DMS 273 treated with DMSO at 0.1 percent for 48 hours (cell line): ENCODE results near the gene LRFN4.

ENCODE experiments used
- DNase-seq: peaks from one replicate; lab custom pipeline; 2025; lab: John Stamatoyannopoulos, UW

Gene LRFN4

DNA sequence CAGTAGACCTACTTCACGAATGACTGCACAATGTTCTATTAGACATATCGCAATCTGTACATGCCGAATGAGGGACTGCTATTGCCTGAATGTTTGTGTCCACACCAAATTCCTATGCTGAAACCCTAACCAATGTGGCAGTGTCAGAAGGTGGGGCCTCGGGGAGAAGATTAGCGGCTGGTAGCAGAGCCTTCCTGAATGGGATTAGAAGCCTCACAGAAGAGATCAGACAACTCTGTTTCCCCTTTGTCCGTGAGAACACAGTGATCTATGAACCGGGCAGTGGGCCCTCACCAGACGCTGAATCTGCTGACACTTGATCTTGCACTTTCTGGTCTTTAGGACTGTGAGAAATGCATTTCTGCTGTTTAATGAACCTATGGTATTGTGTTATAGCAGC, 33.1 kb downstream of the LRFN4 start:
- DNase-seq, result no peak

- DNase-seq, result no peak
Observed at GRCh38 chr11:66891851-66892660, 35.2 kb downstream of the LRFN4 start.

DNA sequence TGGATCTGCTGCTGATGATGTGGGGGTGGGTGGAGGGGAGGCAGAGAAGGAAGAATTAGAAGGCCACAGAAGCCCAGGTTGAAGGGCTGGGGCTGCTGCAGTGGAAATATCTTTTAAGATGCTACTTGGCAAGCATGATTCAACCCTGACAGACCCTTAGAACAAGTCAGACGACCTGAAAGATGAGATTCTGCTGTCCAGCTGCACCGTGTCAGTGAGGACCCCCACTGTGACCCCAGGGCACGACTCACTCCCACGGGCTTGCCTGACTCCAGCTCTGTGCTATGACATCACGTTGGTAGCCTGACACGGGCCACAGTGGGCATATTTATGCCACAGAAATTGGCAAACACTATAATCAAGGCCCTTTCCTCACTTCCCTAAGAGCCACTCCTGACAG, 36.0 kb downstream of the LRFN4 start:
- DNase-seq, result no peak

DNA sequence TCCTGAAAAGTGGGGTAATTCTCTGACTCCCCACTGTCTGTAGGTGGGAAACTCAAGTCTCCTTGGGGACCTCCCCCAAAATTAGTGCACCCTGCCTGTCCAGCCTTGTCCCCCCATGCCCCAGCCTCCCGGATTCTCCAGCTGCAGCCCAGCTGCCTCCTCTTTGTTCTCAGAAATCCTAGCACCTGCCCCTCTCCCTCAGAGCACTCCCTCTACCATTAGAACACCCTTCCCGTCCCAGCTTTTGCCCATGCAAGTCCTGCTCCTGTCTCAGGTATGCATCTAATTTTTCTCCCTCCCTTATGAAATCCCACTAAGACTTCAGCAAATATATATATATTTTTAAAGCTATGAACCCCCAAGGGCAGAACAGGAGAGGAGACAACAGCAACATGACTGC, 37.3 kb downstream of the LRFN4 start:
- DNase-seq, result no peak

DNA sequence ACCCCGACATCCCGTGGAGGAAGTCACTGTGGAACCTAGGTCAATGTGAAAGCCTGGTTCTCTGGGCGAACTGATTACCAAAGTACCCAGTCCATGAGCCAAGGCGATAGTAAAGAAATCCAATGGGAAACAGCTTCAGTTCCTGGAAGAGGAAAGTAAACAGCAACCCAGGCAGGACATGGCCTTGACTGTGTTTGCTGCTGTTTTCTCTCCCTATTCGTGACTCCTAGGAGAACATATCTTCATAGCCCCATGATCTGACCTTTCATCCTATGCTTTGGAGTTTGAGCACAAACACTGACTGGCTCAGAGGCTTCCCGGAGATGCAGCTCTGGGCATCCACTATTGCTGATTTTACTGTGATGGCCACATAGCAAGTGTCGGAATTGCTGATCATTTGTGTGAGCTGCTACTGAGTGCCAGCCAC, 45.1 kb downstream of the LRFN4 start:
- no peak for DNase-seq

GRCh38 chr11:66902486-66903177, 45.8 kb downstream of the LRFN4 start:
- no peak for DNase-seq

- DNase-seq, result no peak
Observed at GRCh38 chr11:66904055-66904454, 47.2 kb downstream of the LRFN4 start.

- DNase-seq, result no peak
Observed at GRCh38 chr11:66904561-66904960, 47.7 kb downstream of the LRFN4 start.

DNA sequence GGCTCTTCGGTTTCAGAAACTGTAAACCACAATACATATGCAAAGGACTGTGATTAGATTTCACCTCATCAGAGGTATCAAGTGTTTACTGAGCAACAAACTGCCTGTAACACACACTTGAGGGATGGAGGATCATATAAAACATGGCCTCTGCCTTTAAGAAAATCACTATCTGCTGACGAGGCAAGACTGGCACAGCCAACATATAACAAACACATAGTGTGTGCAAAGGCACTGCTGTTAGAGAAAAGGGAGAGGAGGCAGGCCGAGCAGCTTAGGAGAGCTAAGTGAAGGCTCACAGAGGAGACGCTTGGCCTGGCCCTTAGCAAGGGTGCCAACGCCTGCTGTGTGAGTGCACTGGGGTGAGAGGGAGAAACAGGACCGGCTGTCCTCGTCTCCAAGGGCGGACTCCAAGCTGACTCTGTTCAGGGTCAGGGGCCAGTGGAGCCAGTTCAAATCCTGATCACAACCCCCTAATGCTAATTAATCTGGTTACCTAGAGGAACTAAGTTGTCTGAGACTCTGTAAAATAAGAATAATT, 48.2 kb downstream of the LRFN4 start:
- no peak for DNase-seq

DNA sequence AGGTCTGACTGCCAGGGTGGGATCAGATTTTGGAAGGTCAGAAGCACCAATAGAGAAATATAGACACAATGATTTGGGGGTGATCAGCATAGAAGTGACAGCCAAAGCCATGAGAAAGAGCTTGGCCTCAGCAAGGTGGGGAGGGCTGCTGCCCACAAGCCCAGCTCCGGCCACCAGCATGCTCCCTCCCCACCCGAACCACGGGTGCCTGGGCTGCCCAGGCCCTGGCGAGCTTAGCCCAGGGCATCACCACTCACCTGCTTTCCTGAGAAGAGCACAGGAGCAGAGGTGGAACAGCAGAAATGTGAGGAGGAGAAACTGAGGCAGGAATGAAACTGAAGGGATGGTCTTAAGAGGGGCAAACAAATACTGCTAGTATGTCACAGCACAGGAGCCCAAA, 48.8 kb downstream of the LRFN4 start:
- no peak for DNase-seq

DNA sequence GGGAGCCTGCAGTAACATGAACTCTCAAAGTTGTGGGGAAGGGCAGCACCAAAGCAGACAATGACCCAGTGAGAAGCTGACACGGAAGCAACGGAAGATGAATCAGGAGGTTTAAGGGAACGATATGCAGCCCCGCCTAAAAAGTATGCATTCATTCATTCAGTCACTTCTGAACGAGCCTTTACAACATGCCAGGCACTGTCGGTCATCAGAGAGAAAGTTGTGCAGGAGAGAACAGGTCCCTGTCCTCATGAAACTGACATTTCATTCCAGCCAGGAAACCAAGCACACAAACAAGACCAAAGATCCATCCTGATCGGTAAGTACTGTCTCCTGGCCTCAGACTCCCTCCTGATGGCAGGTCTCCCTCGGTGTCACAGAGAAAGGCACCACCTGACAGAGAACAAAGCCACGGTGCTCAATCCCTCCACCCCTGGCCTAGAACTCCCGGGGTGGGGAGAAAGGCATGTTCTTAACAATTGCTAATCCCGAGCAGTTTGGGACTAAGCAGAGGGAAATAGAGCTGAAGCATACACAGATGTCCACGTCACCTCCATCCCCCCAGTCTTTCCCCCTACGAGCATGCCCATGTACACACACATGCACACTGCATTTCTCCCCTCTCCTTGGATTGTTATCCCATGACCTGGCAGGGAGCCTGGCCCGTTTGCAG, 49.3 kb downstream of the LRFN4 start:
- DNase-seq, result no peak

DNA sequence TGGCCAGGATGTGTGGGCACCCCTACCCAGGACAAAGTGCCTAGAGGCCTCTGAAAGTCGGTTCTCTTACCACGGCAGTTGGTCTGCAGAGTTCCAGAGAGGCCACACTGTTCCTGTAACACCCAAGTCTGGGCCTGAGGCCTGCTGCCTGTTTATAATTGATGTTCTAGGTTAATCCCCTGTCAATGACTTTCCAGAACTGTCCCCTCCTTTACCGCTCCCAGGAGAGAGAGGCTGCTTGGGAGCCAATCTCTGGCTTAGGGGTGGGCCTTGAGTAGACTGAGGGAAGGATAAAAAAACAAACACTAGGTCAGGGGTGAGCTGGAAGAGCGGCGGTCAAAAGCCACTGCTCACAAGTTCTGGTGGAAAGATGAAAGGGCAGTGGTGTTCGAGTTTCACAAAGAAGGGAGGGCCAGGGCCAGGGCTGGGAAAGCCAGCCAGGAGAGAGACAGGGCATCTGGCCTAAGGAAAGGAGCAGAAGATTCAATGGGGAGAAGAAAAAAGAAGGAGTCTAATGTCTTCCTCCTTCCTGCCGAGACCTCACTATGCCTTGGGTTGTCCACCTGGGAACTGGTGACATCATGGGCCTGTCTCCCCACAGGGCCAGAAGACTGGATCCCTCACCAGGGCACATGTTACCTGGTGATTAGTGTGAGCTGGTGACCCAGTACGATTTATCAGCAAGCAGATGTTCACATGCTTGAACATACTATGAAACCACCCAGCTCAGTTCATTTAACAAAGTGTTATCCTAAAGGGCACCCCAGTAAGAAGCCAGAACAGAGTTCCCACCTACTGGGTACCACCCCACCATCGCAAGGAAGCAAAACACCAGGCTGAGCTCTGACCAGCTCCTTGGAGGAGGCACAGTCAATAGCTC, 51.1 kb downstream of the LRFN4 start:
- no peak for DNase-seq

DNA sequence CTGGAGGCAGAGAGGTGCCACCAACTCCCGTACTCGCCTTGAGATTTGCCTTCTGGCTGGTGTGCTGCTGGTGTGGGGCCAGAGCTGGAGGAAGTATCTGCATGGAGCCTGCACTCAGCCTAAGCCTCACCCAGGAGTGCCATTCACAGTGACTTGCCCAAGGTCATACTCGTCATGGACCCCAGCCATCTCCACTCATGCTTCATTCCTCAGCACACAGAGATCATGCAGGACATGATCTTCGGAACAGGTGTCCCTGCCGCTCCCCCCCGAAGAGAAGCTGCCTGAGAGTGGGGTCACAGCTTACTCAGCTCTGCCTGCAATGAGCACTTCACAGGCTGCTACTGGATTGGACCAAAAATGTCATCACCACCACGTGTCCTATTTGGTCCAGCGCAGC, 52.3 kb downstream of the LRFN4 start:
- DNase-seq, result no peak

- DNase-seq, result no peak
Observed at GRCh38 chr11:66910016-66910415, 53.2 kb downstream of the LRFN4 start.
